GM19025 (cell line): ENCODE data around the gene STUM.

Experiments used
- ATAC-seq: cut with Tn5 transposase; IDR thresholded peaks from one replicate; pipeline ENCODE4 v1.9.1; 2021; ENCODE audit warnings: mild to moderate bottlenecking, low read depth, moderate library complexity; ENCODE audit not compliant: unreplicated experiment

STUM gene

DNA sequence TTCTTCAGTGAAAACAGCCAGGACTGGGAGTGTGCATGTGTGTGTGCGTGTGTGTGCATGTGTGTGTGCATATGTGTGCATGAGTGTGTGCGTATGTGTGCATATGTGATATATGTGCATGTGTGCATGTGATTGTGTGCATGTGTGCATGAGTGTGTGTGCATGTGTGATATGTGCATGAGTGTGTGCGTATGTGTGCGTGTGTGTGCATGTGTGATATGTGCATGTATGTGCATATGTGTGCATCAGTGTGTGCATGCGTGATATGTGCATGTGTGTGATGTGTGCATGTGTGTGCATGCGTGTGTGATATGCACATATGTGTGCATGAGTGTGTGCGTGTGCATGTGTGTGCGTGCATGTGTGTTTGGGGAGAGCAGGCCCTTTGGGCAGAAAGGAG, 100.7 kb downstream of the STUM start:
- no peak for ATAC-seq

DNA sequence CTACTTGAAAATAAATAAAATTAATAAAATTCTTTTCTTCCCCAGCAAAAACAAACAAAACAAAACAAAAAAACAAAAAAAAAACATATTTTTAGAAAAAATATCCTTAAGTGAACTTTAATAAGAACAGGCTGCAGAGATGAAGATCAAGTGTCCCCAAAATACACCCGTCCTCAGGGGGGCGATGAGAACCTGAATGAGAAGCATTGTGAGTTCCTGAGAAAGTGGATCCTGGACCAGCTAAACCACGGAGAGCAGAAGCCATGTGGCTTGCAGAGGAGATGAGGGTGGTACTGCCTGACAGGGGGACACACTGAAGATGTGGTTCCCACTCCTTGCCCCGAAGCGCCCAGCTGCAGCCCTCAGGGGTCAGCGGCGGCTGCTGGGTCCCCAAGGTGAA, 101.2 kb downstream of the STUM start:
- ATAC-seq: no peak

DNA sequence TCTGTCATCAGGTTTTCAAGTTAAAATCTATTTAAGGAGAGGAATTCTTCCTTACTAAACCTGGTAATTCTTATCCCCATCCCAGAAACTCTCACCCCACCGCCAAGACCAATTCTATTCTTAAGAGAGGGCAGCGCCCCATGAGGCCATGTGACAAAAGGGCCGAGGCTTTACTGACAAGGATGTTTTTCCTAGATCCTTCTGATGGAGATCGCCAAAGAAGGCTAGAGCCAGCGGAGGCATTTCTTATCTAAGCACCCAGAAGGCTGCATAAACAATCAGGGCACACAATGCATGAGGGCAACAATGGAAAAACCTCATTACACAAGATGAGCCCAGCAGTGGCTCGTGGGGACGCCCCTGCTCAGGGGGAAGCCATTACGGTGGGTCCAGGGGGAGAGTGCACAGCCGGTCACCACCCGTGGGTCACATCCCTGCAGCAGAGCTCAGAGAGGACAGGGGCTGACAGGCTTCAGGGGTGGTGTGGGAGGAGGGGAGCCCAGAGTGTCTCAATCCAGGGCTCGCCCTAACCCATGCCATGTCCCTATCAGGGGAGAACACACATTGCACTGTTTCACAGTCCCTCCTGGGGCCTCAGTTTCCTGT, 101.8 kb downstream of the STUM start:
- no peak for ATAC-seq

DNA sequence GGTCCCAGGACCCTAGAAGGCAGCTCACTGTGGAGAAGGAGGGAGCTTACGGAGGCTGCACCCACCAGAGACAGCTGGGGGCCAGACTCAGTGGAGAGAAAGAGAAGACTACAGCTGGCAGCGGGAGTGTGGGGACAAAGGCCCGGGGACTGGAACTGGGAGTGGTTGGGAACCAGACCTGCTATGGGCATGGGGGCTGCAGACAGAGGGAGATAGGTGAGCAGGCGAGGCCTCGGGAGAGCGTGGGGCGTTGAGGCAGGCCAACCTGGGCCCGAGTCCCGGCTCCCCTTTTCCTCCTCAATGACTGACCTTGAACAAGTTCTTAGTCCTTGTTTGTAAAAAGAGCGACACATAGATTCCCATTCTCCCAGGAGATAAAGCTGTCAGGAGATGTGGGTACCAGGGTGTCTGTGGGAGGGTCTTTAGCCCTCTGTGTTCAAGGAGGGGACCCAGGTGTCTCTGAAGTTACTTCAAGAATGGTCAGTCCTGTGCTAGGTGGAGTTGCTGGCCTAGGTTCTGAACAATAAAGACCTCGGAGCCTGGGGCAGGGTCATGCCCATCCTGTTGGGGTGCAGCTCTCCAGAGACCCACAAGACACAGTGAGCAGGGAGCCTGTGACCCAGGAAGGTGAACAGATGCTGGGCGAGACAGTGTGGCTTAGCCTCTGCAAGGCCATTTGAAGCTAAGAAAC, 102.6 kb downstream of the STUM start:
- no peak for ATAC-seq

DNA sequence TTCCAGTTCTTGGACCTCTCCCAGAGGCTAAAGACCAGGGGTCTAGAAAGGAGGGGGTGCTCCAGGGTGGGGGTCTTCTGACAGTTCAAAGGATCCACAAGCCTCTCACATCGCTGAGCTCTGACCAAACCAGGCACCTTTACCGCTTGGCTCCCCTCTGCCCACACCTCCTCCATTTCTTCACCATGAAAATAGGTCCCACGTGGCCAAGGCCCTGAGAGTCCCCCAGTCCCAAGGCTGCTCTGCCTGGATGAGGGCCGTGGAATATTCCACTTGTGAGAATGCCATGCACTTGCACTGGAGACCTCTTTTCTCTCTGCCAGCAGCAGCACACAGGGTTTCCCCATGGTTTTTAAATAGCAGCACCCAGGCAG, 103.2 kb downstream of the STUM start:
- ATAC-seq: no peak

DNA sequence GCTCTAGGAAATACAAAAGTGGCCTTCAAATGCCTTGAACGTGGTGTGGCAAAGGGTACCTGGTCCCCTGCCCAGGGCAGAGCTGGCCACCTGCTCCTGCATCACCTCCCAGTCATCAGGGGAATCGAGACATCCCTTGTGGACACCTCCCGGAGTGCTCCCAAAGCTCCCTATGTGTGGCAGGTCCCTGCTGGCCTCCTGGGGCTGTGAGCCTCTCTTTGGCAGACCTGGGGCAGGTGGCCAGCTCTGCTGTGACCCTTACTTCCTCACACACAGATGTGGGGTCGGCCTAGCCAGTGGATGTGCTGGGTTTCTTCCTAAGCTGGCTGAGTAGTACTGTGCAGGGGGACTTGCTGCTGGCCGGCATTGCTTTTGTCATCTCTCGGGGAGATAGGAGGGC, 104.0 kb downstream of the STUM start:
- no peak for ATAC-seq

- peak; percentile 74 for ATAC-seq
Observed at GRCh38 chr1:226653311-226653921, 104.9 kb downstream of the STUM start.

GRCh38 chr1:226654046-226654667, 105.6 kb downstream of the STUM start:
- ATAC-seq: no peak

GRCh38 chr1:226654668-226655055, 106.1 kb downstream of the STUM start:
- ATAC-seq: no peak

DNA sequence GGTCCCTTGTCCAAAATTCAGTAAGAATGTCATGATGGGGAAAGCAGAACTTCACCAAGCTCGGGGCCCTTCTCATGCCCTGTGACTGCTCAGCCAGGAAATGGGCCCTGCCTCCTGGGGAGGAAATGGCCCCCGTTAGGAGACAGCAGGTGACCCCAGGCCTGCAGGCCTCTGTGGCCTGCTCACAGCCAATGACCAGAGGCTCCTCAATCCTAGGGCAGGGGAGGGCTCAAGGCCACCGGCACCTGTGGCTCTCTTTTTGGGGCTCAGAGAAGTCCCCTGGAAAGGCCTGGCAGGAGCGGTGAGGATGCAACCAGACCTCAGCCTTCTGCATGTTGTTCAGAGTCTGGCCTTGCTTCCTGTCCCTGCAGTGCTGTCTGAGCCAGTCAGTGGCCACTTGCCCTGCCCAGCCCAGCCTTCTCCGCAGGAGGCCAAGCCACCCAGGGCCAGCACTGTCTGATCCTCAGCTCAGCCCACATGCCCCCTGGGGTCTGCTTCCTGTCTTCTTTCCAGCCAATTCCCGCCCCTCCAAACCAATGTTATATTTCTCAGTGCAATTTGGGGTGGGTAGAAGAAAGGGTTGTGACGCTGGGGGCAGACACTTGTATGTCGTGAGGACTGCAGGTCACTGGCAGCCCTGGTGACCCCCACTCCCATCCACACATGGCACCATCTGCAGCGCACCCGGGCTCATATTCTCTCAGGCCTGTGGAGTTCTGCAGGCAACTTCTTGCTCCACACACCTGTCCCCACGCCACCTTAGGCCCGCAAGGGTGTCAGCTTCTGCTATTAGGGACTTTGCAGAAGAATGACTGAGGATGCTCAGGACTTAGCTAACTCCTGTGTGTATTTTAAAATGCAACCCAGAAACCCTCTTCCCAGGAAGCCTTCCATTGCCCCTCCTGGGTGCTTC, 106.9 kb downstream of the STUM start:
- ATAC-seq: no peak

- ATAC-seq: no peak
Observed at GRCh38 chr1:226656201-226656600, 107.6 kb downstream of the STUM start.

DNA sequence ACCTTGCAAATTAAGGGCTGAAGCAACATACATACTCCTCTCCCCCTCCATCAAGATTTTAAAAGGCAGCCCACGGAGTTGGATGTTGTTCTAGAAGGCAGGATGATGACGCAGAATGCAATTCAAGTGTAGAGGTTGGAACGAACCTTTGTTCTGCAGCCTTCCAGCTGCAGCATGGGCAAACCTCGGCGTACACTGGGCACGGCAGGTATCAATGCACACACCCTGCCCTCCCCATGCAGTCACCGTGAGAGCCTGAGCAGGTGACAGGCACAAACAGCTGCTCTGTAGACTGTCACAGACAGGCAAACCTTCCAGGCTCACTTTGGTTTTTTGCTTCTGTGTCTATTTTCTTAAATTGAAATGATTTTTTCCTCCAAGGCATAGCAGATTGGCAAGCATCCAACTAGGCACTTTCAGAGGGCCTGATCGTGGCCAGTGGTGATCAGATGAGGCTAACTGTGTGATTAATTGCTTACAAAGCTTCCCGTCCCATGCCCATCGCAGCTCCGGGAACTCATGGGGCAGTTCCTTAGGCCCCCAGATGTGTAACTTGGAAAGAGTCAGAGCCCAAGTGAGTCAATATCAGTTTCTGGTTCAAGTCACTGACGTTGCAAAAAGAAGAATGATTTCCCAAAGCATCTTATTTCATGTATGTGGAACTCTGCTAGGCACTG, 108.2 kb downstream of the STUM start:
- ATAC-seq: no peak

DNA sequence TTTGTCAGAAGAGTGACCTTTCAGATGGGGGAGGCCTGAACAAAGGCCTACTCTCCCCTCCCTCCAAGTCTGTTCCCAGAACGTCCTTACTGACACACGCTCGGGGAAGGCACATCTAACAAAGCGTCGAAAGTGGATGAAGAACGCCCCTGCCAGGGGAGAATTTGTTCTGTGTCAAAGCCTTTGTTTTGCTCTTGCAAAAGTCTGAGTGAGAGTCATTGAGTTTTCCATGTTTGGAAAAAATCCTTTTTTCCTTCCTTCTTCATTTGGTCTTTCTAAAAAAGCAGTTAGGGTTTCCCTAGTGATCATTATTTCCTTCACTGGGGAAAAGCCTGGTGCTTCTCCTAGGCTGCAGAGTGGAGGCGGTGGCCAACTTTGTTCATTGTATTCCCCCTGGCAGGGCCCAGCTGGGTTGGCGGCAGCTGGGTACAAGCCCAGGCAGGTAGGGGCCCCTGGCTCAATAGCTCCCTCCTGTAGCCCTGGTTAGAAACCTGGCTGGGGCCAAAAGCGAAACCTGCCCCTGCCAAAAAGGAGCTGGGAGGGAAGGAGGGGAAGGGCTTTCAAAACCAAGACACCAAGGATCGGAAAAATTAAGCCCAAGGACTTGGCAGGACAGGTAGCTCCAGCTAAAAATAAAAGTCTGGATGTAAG, 109.5 kb downstream of the STUM start:
- no peak for ATAC-seq

GRCh38 chr1:226658546-226659125, 110.1 kb downstream of the STUM start:
- no peak for ATAC-seq
